ENCODE results near the gene SLC7A10.

SLC7A10 gene

DNA sequence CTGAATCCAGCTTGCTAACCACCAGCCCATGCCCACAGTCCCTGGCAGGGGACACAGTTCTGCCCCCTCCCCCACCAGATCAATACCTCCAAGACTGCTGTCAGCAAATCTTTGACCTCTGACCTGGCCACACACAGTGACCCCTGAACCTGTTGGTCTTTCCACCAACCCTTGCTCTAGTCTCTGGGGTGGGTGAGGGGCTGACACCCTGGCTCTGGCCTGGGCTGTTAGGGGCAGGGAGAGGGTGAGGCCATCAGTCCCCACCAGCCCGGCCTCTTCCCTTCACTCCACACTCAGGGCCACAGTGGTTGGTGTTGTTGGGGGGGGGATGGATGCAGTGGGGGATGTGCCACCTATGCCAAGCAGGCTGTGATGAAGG, 21.8 kb upstream of the SLC7A10 start:
- TF ChIP-seq, protein P1, sequence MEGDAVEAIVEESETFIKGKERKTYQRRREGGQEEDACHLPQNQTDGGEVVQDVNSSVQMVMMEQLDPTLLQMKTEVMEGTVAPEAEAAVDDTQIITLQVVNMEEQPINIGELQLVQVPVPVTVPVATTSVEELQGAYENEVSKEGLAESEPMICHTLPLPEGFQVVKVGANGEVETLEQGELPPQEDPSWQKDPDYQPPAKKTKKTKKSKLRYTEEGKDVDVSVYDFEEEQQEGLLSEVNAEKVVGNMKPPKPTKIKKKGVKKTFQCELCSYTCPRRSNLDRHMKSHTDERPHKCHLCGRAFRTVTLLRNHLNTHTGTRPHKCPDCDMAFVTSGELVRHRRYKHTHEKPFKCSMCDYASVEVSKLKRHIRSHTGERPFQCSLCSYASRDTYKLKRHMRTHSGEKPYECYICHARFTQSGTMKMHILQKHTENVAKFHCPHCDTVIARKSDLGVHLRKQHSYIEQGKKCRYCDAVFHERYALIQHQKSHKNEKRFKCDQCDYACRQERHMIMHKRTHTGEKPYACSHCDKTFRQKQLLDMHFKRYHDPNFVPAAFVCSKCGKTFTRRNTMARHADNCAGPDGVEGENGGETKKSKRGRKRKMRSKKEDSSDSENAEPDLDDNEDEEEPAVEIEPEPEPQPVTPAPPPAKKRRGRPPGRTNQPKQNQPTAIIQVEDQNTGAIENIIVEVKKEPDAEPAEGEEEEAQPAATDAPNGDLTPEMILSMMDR (conservative IDR thresholded peaks at IDR 0.05; ENCODE audit: low read depth): no peak
- POLR2A ChIA-PET (ENCODE audit: low non-redundant PET): no interaction called here
- no peak for DNase-seq (ENCODE audit: low spot score)
- CTCF ChIA-PET: interaction anchor here (0.6 to 1.1 kb wide), 3 partner anchors 8 to 160 kb away, joined by 3 read pairs; no protein-coding TSS in a partner anchor
- H3K27ac ChIP-seq: no peak overlapping the region

DNA sequence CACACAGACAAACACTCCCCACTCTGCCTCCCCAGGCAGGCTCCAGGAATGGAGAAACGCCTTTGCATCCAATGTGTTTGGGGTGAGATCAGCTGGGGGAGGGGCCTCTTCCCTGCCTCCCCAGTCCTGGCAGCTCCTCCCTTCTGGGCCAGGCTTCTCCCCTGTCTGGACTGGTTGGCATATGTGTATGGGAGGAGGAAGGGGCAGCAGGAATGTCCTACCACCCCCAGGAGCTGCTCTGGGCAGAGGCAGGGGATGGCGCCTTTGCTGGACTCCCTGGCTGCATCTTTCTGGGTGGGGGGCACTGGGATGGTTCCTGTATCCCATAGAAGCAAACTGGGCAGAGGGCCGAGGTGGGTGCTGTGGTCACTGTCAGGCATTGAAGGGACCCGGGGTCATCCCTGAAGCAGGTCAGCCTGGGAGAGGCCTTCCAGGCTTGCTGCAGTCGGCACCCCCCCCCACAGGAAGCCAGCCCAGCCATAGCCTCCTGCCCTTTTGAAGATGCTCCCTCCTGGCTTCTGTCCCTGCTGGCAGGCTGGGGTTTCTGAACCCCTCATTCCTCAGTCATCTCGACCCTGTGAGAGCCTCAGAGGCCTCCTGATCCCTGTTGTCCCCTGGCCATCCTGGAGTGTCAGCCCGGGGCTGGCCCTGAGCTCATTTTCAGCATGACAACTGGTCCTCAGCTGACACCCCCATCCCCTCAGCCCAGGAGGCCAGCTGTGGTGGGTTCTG, 21.2 kb upstream of the SLC7A10 start:
- CTCF ChIA-PET: interaction anchor here (0.6 to 1.1 kb wide), 6 partner anchors 9 to 767 kb away, joined by 3 to 7 read pairs (median 3); partner anchors contain the start of gene CEBPA
- TF ChIP-seq, protein P1 (conservative IDR thresholded peaks at IDR 0.05; ENCODE audit: low read depth): no peak
- POLR2A ChIA-PET (ENCODE audit: low non-redundant PET): no interaction called here
- H3K27ac ChIP-seq: no peak overlapping the region
- DNase-seq (ENCODE audit: low spot score): no peak

GRCh38 chr19:33245948-33246708, 20.5 kb upstream of the SLC7A10 start:
- DNase-seq (ENCODE audit: low spot score): no peak
- no peak overlapping the region for H3K27ac ChIP-seq
- POLR2A ChIA-PET (ENCODE audit: low non-redundant PET): no interaction called here
- TF ChIP-seq, protein P1 (conservative IDR thresholded peaks at IDR 0.05; ENCODE audit: low read depth): peak; percentile 45
- CTCF ChIA-PET: interaction anchor here (0.6 to 1.0 kb wide), 4 partner anchors 24 to 768 kb away, joined by 3 to 7 read pairs (median 4); no protein-coding TSS in a partner anchor

GRCh38 chr19:33242911-33243310, 17.3 kb upstream of the SLC7A10 start:
- no peak overlapping the region for H3K27ac ChIP-seq
- ChIA-PET CTCF (interaction anchor here (0.6 to 1.1 kb wide), 4 partner anchors 59 to 164 kb away, joined by 3 to 5 read pairs (median 4); partner anchors contain the start of gene CEBPA), POLR2A (ENCODE audit: low non-redundant PET) (no interaction called here)
- TF ChIP-seq, protein P1 (conservative IDR thresholded peaks at IDR 0.05; ENCODE audit: low read depth): no peak
- DNase-seq (ENCODE audit: low spot score): no peak

DNA sequence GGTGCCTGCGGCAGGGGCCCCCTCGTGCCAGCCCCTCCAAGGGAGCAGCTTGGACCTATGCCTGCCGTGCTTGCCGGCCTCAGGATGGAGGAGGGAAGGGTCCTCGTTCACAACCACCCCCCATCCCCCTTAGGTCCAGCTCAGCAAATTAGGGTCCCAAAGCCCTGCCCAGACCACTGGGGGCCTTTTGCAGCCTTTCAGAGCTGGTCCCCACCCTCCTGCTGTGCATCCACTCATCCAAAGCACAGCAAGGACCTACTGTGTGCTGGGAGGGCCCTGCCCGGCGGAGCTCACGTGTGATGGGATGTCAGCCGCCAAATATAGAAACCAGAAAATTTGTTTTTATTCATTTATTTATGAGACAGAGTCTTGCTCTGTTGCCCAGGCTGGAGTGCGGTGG, 16.5 kb upstream of the SLC7A10 start:
- ChIA-PET POLR2A (ENCODE audit: low non-redundant PET) (no interaction called here), CTCF (interaction anchor here (0.5 to 1.9 kb wide), 13 partner anchors 15 to 435 kb away, joined by 3 to 21 read pairs (median 4); partner anchors contain the start of gene CEBPA)
- no peak overlapping the region for H3K27ac ChIP-seq
- TF ChIP-seq, protein P1 (conservative IDR thresholded peaks at IDR 0.05; ENCODE audit: low read depth): no peak
- DNase-seq (ENCODE audit: low spot score): no peak

DNA sequence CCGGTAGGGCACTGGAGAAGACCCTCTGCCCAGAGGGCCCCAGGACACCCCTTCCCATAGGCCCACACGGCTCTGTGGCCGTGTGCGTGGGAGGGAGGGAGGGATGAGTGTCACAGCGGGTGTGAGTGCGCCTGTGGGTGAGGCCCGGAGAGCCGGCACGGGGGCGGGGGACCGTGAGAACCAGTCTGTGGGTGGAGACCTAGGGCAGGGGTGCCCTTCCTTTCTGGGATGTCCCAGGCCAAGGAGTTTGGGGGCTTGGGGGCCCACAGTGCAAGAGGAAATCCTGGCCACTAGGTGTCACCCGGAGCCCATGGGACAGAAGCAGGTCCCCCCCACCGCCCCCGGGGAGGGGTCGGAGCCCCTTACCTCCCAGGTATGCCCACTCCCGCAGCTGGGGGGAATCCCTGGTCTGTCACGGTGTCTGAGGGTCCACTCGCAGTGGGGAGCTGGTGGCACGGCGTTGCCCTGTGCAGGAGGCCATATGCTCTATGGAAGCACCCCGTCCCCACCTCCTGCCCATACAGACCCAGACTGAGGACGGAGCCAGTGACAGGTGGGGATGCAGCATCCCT, 16.0 kb upstream of the SLC7A10 start:
- ChIA-PET CTCF (interaction anchor here (0.5 to 1.9 kb wide), 19 partner anchors 15 to 801 kb away, joined by 3 to 21 read pairs (median 4); partner anchors contain the start of gene CEBPA), POLR2A (ENCODE audit: low non-redundant PET) (interaction anchor here (0.5 kb wide), 1 partner anchor 144 kb away, joined by 3 read pairs; no protein-coding TSS in a partner anchor)
- TF ChIP-seq, protein P1 (conservative IDR thresholded peaks at IDR 0.05; ENCODE audit: low read depth): peak; percentile 82
- no peak overlapping the region for H3K27ac ChIP-seq
- peak; percentile 24 for DNase-seq (ENCODE audit: low spot score)
